Spleen (tissue), 11 donors: ENCODE measurements around the gene COQ5. TPM values are rescaled to one million over a fixed set of nuclear protein-coding genes. Genes with fewer than 3 reads are reported as not detected.

Experiments used
- DNase-seq: peaks from one replicate; pipeline ENCODE4 v3.0.0-alpha.2; 2020
- H3K27ac ChIP-seq, 8 donors: fragments of 200-600 bp; sonication (generic) in 7 of 8; 1 replicate in 4 of 8; 2 replicates in 4 of 8; pipeline versions ENCODE4 v1.5.0 to v1.8.0; 2016 to 2021; ENCODE audit warnings: inconsistent platforms in 4 of 8, mild to moderate bottlenecking in 4 of 8, moderate library complexity in 1 of 8
- H3K27me3 ChIP-seq, 7 donors: fragments of 200-600 bp; sonication (generic) in 6 of 7; replicated peaks in 1 of 7; 1 replicate in 4 of 7; 2 replicates in 3 of 7; pipeline versions ENCODE4 v1.5.0 to v1.8.0; 2016 to 2021; ENCODE audit warnings: inconsistent platforms in 3 of 7, mild to moderate bottlenecking in 1 of 7
- H3K36me3 ChIP-seq, 6 donors: fragments of 200-600 bp; sonication (generic) in 5 of 6; 1 replicate in 4 of 6; 2 replicates in 2 of 6; pipeline versions ENCODE4 v1.5.0 to v1.8.0; 2016 to 2021; ENCODE audit warnings: inconsistent platforms in 2 of 6
- H3K4me1 ChIP-seq, 6 donors: fragments of 200-600 bp; sonication (generic) in 5 of 6; 1 replicate in 3 of 6; 2 replicates in 3 of 6; pipeline versions ENCODE4 v1.5.0 to v1.8.0; 2016 to 2021; ENCODE audit warnings: inconsistent platforms in 3 of 6
- H3K4me3 ChIP-seq, 8 donors: fragments of 200-600 bp; sonication (generic) in 7 of 8; 1 replicate in 4 of 8; 2 replicates in 4 of 8; pipeline versions ENCODE4 v1.5.0 to v1.8.0; 2016 to 2021; ENCODE audit warnings: inconsistent platforms in 4 of 8, mild to moderate bottlenecking in 4 of 8, moderate library complexity in 2 of 8
- H3K9me3 ChIP-seq, 8 donors: fragments of 200-600 bp; sonication (generic) in 7 of 8; 1 replicate in 4 of 8; 2 replicates in 4 of 8; pipeline versions ENCODE4 v1.5.0 to v1.8.0; 2016 to 2021; ENCODE audit warnings: inconsistent platforms in 4 of 8
- CTCF ChIP-seq, 11 experiments: fragments of 200-600 bp in 7 of 11; fragments of 450-650 bp in 4 of 11; sonication (generic) in 4 of 11; IDR thresholded peaks in 8 of 11; conservative IDR thresholded peaks in 3 of 11; 1 replicate in 7 of 11; 2 replicates in 4 of 11; pipeline versions ENCODE4 v1.4.0 to v1.8.0; 2016 to 2021; ENCODE audit warnings: antibody characterized with exemption in 11 of 11, inconsistent platforms in 4 of 11, mild to moderate bottlenecking in 1 of 11
- POLR2A ChIP-seq, 3 donors: fragments of 450-650 bp; IDR thresholded peaks; one replicate each; pipeline ENCODE4 v1.5.1; 2017; ENCODE audit warnings: antibody characterized with exemption in 3 of 3, mild to moderate bottlenecking in 1 of 3
- POLR2AphosphoS5 ChIP-seq, 3 donors: sonication (generic); formaldehyde crosslinking; IDR thresholded peaks; one replicate each; pipeline ENCODE4 v1.5.1; 2017; ENCODE audit warnings: antibody characterized with exemption in 3 of 3
- WGBS, 5 donors: extraction: QIAGEN DNeasy Blood & Tissue Kit in 3 of 5; methylation state at CpG; one replicate each; pipeline versions ENCODE4 v1.1.5 to v1.1.7; 2013 to 2018; 5-methylcytosine and 5-hydroxymethylcytosine counted together
- intact Hi-C: fragments of 100-400 bp; cut with DNase I; formaldehyde crosslinking; loops from one replicate; pipeline ENCODE4 v1.15.0; 2023; ENCODE audit warnings: low total_unique reads
- polyA plus RNA-seq, 3 donors: library from polyadenylated mRNA; stranded (reverse); fragments of 200-250 nt; gene quantifications; one replicate each; pipeline ENCODE4 v1.2.1, GENCODE V29; 2013
- total RNA-seq, 7 donors: library from RNA; depleted of rRNA in 3 of 7; stranded (reverse); fragments of >200 nt in 3 of 7; fragmentation: NEBNext Ultra II Directional in 4 of 7; extraction: Animal tissue kit (Norgen Biotek cat#: 25700) in 4 of 7; gene quantifications; one replicate each; pipeline versions ENCODE4 v1.1.0 to v1.2.1, GENCODE V29; 2016 to 2021
- donor health status: healthy with polysubstance abuse.
- donor health status: DM: no; HTN: no; CAD: no; lungs with moderate emphysema.
- donor health status: DM: no; HTN: no; CAD: no.
- donor health status: Bipolar disorder and iron deficiency.
- donor health status: healthy.
- donor health status: DM: no; HTN: no; CAD: no.
- donor health status: DM: yes; HTN: yes; CAD: no.

The COQ5 gene
- total and polyA plus RNA-seq, 10 donors = 18.6 to 34.6 (median 23.7) TPM

GRCh38 chr12:120514002-120514401, 15.0 kb downstream of the COQ5 start:
- H3K36me3 ChIP-seq = peaks cover 0 to 98% (median 50%) of the 10 kb centered on the region in 6 donors
- intact Hi-C loops = no loop called here

GRCh38 chr12:120508537-120508936, 20.4 kb downstream of the COQ5 start:
- Histone ChIP-seq H3K27me3 (no peaks in the 10 kb centered on the region), H3K9me3 (no peaks in the 10 kb centered on the region), H3K27ac (no peak overlapping the region), H3K36me3 (peaks cover 0 to 100% (median 51%) of the 10 kb centered on the region in 6 donors), H3K4me3 (no peak overlapping the region), H3K4me1 (no peaks in the 10 kb centered on the region)
- intact Hi-C loops = no loop called here
- TF ChIP-seq POLR2A (IDR thresholded peaks at IDR 0.05) (no peak), POLR2AphosphoS5 (IDR thresholded peaks at IDR 0.05) (no peak), CTCF (IDR thresholded peaks at IDR 0.05 in 8 of 11, conservative IDR thresholded peaks at IDR 0.05 in 3 of 11) (no peak)
- DNase-seq = no peak
- WGBS, 5 donors = 91 to 98% (median 95%) methylated on average over 8 of the region's 8 CpGs

More at GRCh38 chr12:120514002-120514401, 15.0 kb downstream of the COQ5 start:
- 82 to 96% (median 94%) methylated on average over 7 of the region's 7 CpGs for WGBS, 5 donors
- Histone ChIP-seq H3K9me3 (no peaks in the 10 kb centered on the region), H3K27me3 (no peaks in the 10 kb centered on the region), H3K27ac (no peak overlapping the region), H3K4me1 (no peaks in the 10 kb centered on the region), H3K4me3 (no peak overlapping the region)
- no peak for DNase-seq
- no peak for TF ChIP-seq POLR2A (IDR thresholded peaks at IDR 0.05)
- TF ChIP-seq CTCF (IDR thresholded peaks at IDR 0.05 in 8 of 11, conservative IDR thresholded peaks at IDR 0.05 in 3 of 11) = no peak
- no peak for TF ChIP-seq POLR2AphosphoS5 (IDR thresholded peaks at IDR 0.05)

- Histone ChIP-seq H3K9me3 (no peaks in the 10 kb centered on the region), H3K4me1 (no peaks in the 10 kb centered on the region), H3K27ac (no peak overlapping the region), H3K36me3 (peaks cover 0 to 99% (median 52%) of the 10 kb centered on the region in 6 donors), H3K27me3 (no peaks in the 10 kb centered on the region), H3K4me3 (no peak overlapping the region)
- intact Hi-C loops = no loop called here
- no peak for DNase-seq
- 87 to 94% (median 89%) methylated on average over 4 of the region's 4 CpGs for WGBS, 5 donors
- TF ChIP-seq POLR2A (IDR thresholded peaks at IDR 0.05) (no peak), CTCF (IDR thresholded peaks at IDR 0.05 in 8 of 11, conservative IDR thresholded peaks at IDR 0.05 in 3 of 11) (no peak), POLR2AphosphoS5 (IDR thresholded peaks at IDR 0.05) (no peak)
These were observed 24.4 kb downstream of the COQ5 start for GRCh38 chr12:120504587-120504986.

GRCh38 chr12:120500581-120500980, 28.4 kb downstream of the COQ5 start:
- no peaks in the 10 kb centered on the region for H3K9me3 ChIP-seq
- H3K4me3 ChIP-seq = no peak overlapping the region
- TF ChIP-seq POLR2A (IDR thresholded peaks at IDR 0.05) (no peak), POLR2AphosphoS5 (IDR thresholded peaks at IDR 0.05) (no peak), CTCF (IDR thresholded peaks at IDR 0.05 in 8 of 11, conservative IDR thresholded peaks at IDR 0.05 in 3 of 11) (no peak)
- H3K36me3 ChIP-seq = peaks cover 0 to 77% (median 37%) of the 10 kb centered on the region in 6 donors
- H3K27me3 ChIP-seq = no peaks in the 10 kb centered on the region
- WGBS, 5 donors = 81 to 90% (median 89%) methylated on average over 1 of the region's 1 CpG
- no peak for DNase-seq
- peaks cover 9 to 28% (median 19%) of the 10 kb centered on the region in 6 donors for H3K4me1 ChIP-seq
- no peak overlapping the region for H3K27ac ChIP-seq
- intact Hi-C loops = no loop called here
